Suprapubic skin (tissue), 3 donors: ENCODE data around the gene HOXA7.

Experiments
- CTCF ChIP-seq, 2 donors: fragments of 200-600 bp in 1 of 2; fragments of 450-650 bp in 1 of 2; sonication (generic) in 1 of 2; IDR thresholded peaks; one replicate each; pipeline ENCODE4 v1.5.1; 2016 to 2019; ENCODE audit warnings: antibody characterized with exemption in 2 of 2, mild to moderate bottlenecking in 1 of 2, moderate library complexity in 1 of 2
- EP300 ChIP-seq: sonication (generic); formaldehyde crosslinking; IDR thresholded peaks from one replicate; pipeline ENCODE4 v1.6.1; 2017; ENCODE audit warnings: antibody characterized with exemption
- POLR2A ChIP-seq, 2 donors: fragments of 450-650 bp; IDR thresholded peaks; one replicate each; pipeline ENCODE4 v1.6.1; 2017; ENCODE audit warnings: antibody characterized with exemption in 2 of 2, mild to moderate bottlenecking in 2 of 2, moderate library complexity in 2 of 2

DNA sequence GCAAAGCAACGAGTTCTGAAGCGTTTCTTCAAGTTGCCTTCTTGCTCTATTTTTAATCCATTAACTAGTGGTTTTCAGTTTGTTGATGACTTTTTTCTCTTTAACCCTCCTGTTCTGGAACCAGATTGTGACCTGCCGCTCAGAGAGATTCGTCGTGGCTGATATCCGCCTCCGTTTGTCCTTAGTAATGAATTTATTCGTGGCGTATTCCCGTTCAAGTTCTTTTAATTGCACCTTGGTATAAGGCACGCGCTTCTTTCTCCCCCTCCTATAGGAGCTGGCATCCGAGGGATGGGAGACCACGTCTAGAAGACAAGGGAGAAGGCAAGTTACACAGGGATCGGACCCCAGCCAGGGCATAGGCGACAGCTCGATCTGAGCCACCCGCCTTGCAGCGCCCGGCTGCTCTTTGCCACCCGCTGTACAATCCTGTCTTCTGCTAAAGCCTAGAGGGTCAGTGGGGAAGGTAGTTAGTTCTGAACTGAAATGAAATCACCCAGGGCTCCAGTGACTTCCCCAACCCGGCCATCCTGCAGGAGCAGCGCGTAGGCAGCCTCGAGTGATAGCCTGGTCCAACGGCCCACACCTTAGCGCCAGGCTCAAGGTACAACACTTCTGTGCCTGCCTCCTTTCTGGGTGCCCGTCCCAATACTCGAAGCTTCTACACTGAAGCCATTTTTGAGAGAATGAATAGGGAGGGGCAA, 41.8 kb upstream of the HOXA7 start:
- TF ChIP-seq CTCF (IDR thresholded peaks at IDR 0.05): no peak
- TF ChIP-seq EP300: no peak
- TF ChIP-seq POLR2A (IDR thresholded peaks at IDR 0.05): no peak
